Effector memory CD8-positive, alpha-beta T cell (primary cell): ENCODE data around the gene MRPS9.

ENCODE experiments used
- ATAC-seq: fragments of 150-1000 bp; cut with Tn5 transposase; replicated peaks from 2 replicates; pipeline ENCODE4 v1.10.0; 2021; ENCODE audit warnings: mild to moderate bottlenecking, moderate library complexity
- DNase-seq, 3 experiments: peaks; one replicate each; pipeline ENCODE4 v3.0.0; 2021
- H3K27ac Mint-ChIP-seq, 2 donors: one replicate each; pipeline ENCODE4 v1.8.0; 2022; ENCODE audit warnings: mild to moderate bottlenecking in 2 of 2, mixed read lengths in 2 of 2, moderate library complexity in 2 of 2
- H3K27me3 Mint-ChIP-seq, 2 donors: one replicate each; pipeline ENCODE4 v1.8.0; 2022; ENCODE audit warnings: mixed read lengths in 2 of 2
- H3K36me3 Mint-ChIP-seq: one replicate; pipeline ENCODE4 v1.8.0; 2022; ENCODE audit warnings: mild to moderate bottlenecking, moderate library complexity, mixed read lengths; ENCODE audit not compliant: insufficient read depth
- H3K4me1 Mint-ChIP-seq, 2 donors: one replicate each; pipeline ENCODE4 v1.8.0; 2022; ENCODE audit warnings: low read depth in 2 of 2, mixed read lengths in 2 of 2
- H3K4me3 Mint-ChIP-seq, 2 donors: one replicate each; pipeline ENCODE4 v1.8.0; 2022; ENCODE audit warnings: mild to moderate bottlenecking in 2 of 2, mixed read lengths in 2 of 2, moderate library complexity in 2 of 2
- H3K9me3 Mint-ChIP-seq, 2 donors: one replicate each; pipeline ENCODE4 v1.8.0; 2022; ENCODE audit warnings: mixed read lengths in 2 of 2

MRPS9 gene

GRCh38 chr2:105138643-105139042, 100.8 kb downstream of the MRPS9 start:
- DNase-seq (no peak), ATAC-seq (no peak)
- Mint-ChIP-seq H3K9me3 (no peaks in the 10 kb centered on the region), H3K27me3 (peaks cover 24 to 55% of the 10 kb centered on the region in 2 donors), H3K4me3 (no peak overlapping the region), H3K36me3 (no peaks in the 10 kb centered on the region), H3K27ac (no peak overlapping the region), H3K4me1 (no peaks in the 10 kb centered on the region)

GRCh38 chr2:105139556-105140239, 101.8 kb downstream of the MRPS9 start:
- no peaks in the 10 kb centered on the region for H3K9me3 Mint-ChIP-seq
- peaks cover 26 to 50% of the 10 kb centered on the region in 2 donors for H3K27me3 Mint-ChIP-seq
- no peak for ATAC-seq
- DNase-seq, result no peak
- H3K27ac Mint-ChIP-seq, result no peak overlapping the region
- peaks cover 3 to 4% of the 10 kb centered on the region in 2 donors for H3K4me1 Mint-ChIP-seq
- no peak overlapping the region for H3K4me3 Mint-ChIP-seq
- no peaks in the 10 kb centered on the region for H3K36me3 Mint-ChIP-seq

- no peak overlapping the region for H3K4me3 Mint-ChIP-seq
- no peaks in the 10 kb centered on the region for H3K36me3 Mint-ChIP-seq
These were observed 102.3 kb downstream of the MRPS9 start for GRCh38 chr2:105140240-105140568.

GRCh38 chr2:105141099-105141614, 103.3 kb downstream of the MRPS9 start:
- H3K27ac Mint-ChIP-seq, result no peak overlapping the region
- H3K27me3 Mint-ChIP-seq, result peaks cover 27 to 42% of the 10 kb centered on the region in 2 donors
- ATAC-seq, result no peak
- peaks cover 5 to 6% of the 10 kb centered on the region in 2 donors for H3K4me1 Mint-ChIP-seq
- no peak overlapping the region for H3K4me3 Mint-ChIP-seq
- no peak for DNase-seq
- no peaks in the 10 kb centered on the region for H3K9me3 Mint-ChIP-seq
- no peaks in the 10 kb centered on the region for H3K36me3 Mint-ChIP-seq

More at GRCh38 chr2:105140240-105140568, 102.3 kb downstream of the MRPS9 start:
- Mint-ChIP-seq H3K4me1 (peaks cover 5 to 6% of the 10 kb centered on the region in 2 donors), H3K27ac (no peak overlapping the region), H3K9me3 (no peaks in the 10 kb centered on the region), H3K27me3 (peaks cover 27 to 50% of the 10 kb centered on the region in 2 donors)
- ATAC-seq (no peak), DNase-seq (no peak)

DNA sequence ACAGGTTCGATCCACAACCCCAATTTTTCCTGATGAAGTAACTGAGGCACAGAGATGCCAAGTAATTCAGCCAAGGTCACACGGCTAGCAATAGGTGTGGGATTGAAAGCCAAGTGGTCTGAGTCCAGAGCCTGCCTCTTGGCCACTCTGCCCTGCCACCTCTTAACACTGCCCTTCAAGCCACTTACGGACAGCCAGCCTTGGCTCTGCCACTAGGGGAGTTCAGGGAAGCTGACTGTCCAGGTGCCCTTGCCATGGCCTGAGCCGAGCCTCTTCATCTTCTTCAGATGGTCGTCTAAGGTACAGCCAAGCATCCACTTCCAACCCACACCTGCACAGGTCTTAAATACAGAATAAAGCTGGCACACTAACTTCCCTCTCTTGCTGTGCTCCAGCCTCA, 104.4 kb downstream of the MRPS9 start:
- DNase-seq (no peak), ATAC-seq (no peak)
- no peaks in the 10 kb centered on the region for H3K36me3 Mint-ChIP-seq
- peak overlapping the region in 1 of 2 donors; percentile 24 for H3K4me3 Mint-ChIP-seq
- no peaks in the 10 kb centered on the region for H3K9me3 Mint-ChIP-seq
- H3K4me1 Mint-ChIP-seq, result peaks cover 5 to 9% of the 10 kb centered on the region in 2 donors
- no peak overlapping the region for H3K27ac Mint-ChIP-seq
- peaks cover 33 to 49% of the 10 kb centered on the region in 2 donors for H3K27me3 Mint-ChIP-seq

DNA sequence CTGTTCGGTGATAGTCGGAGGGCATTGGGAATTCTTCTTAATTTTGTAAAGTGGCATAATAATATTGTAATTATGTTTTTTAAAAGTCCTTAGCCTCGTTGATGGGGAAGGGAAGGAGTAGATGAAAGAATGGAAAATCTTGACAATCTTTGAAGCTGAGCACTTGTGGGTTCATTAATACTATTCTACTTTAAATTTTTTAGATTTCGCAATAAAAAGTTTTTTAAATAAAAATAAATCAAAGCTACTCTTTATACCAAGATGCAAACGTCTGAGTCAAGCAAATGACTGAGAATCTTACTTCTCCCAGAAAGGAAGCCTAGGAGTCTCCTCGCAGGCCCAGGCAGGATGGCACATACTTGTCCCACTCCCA, 105.2 kb downstream of the MRPS9 start:
- DNase-seq, result no peak
- H3K27me3 Mint-ChIP-seq, result peaks cover 40 to 58% of the 10 kb centered on the region in 2 donors

DNA sequence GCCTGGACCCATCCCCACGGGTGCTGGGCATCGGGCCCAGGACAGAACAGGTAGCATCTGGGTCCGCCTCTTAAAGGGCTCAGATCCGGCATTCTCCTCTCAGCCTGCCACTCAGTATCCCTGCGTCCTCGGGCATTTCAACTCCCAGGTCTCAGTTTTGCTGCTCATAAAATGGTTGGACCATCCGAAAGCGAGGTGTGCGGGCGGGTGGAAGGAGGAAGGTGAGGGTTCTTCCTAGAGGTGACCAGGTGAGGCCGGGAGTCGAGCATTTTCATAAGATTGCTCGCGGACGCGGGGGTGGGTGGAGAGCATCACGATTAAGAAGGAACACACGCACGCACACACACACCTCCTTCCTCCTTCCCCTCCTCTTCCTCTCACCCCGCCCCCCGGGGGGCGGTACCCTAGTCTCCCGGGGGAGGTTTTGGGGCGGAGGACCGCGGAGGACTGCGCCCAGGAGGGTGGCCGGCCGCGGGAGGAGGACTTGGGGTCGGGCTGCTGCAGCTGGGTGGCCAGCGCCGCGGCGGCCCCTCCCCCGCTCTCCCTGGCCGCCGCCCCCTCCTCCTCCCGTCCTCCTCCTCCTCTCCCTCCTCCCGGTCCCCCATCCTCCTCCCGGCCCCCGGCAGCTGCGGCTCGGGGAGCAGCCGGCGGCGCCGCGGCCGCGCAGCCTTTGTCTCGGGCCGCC, 105.7 kb downstream of the MRPS9 start:
- Mint-ChIP-seq H3K4me3 (peak overlapping the region; percentile 78 to 79), H3K9me3 (no peaks in the 10 kb centered on the region), H3K36me3 (no peaks in the 10 kb centered on the region), H3K27ac (no peak overlapping the region), H3K27me3 (peaks cover 40 to 63% of the 10 kb centered on the region in 2 donors), H3K4me1 (peaks cover 5 to 13% of the 10 kb centered on the region in 2 donors)
- DNase-seq (peak; percentile 2 to 27 (median 17)), ATAC-seq (peak; percentile 59)

More for the DNA sequence above, 105.2 kb downstream of the MRPS9 start:
- Mint-ChIP-seq H3K9me3 (no peaks in the 10 kb centered on the region), H3K36me3 (no peaks in the 10 kb centered on the region), H3K4me1 (peaks cover 5 to 13% of the 10 kb centered on the region in 2 donors), H3K27ac (no peak overlapping the region), H3K4me3 (peak overlapping the region; percentile 78 to 79)
- ATAC-seq, result no peak

GRCh38 chr2:105144152-105144940, 106.5 kb downstream of the MRPS9 start:
- H3K36me3 Mint-ChIP-seq, result no peaks in the 10 kb centered on the region
- H3K27me3 Mint-ChIP-seq, result peaks cover 40 to 69% of the 10 kb centered on the region in 2 donors
- peak overlapping the region; percentile 75 to 79 for H3K4me3 Mint-ChIP-seq
- no peaks in the 10 kb centered on the region for H3K9me3 Mint-ChIP-seq
- peaks cover 5 to 13% of the 10 kb centered on the region in 2 donors for H3K4me1 Mint-ChIP-seq
- peak overlapping the region; percentile 27 to 86 for H3K27ac Mint-ChIP-seq
- peak; percentile 14 for ATAC-seq
- no peak for DNase-seq

GRCh38 chr2:105144941-105145300, 107.1 kb downstream of the MRPS9 start:
- no peak for DNase-seq
- Mint-ChIP-seq H3K27ac (peak overlapping the region; percentile 27 to 86), H3K36me3 (no peaks in the 10 kb centered on the region), H3K27me3 (peaks cover 36 to 67% of the 10 kb centered on the region in 2 donors), H3K4me1 (peaks cover 5 to 13% of the 10 kb centered on the region in 2 donors), H3K4me3 (peak overlapping the region; percentile 75 to 79), H3K9me3 (no peaks in the 10 kb centered on the region)
- ATAC-seq, result no peak

DNA sequence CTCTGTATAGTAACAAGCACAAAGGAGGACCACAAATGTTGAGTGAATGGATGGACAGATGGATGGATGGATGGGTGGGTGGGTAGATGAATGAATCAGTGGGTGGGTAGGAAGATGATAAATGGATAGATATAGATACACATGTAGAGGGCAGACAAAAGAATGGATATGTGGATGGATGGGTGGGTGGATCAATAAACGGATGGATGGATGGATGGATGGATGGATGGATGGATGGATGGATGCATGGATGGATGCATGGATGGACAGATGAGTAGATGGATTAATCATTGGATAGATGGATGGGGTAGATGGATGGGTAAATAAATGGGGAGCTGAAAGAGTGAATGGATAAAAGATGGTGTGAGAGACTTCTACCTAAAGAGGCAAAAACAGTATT, 111.4 kb downstream of the MRPS9 start:
- Mint-ChIP-seq H3K4me1 (peaks cover 5 to 13% of the 10 kb centered on the region in 2 donors), H3K4me3 (no peak overlapping the region), H3K27me3 (peaks cover 28 to 66% of the 10 kb centered on the region in 2 donors), H3K27ac (no peak overlapping the region), H3K9me3 (no peaks in the 10 kb centered on the region), H3K36me3 (no peaks in the 10 kb centered on the region)
- DNase-seq (no peak), ATAC-seq (no peak)
